PFSK-1 (cell line): Measurements from ENCODE around the gene LRRC8C.

Source experiments
- FOXP2 ChIP-seq: optimal IDR thresholded peaks from 2 replicates; pipeline ENCODE3; 2011; ENCODE audit warnings: borderline replicate concordance, control low read depth, inconsistent platforms; ENCODE audit not compliant: insufficient read depth; ENCODE audit errors: extremely low read length, extremely low read depth
- POLR2AphosphoS5 ChIP-seq: IDR thresholded peaks from 2 replicates; pipeline ENCODE4 v1.6.1; 2012; ENCODE audit warnings: low read depth, mild to moderate bottlenecking, control low read depth, low read length, moderate library complexity
- SIN3A ChIP-seq: IDR thresholded peaks from 2 replicates; pipeline ENCODE4 v1.6.1; 2012; ENCODE audit warnings: mild to moderate bottlenecking, low read length, moderate library complexity, borderline replicate concordance; ENCODE audit not compliant: insufficient read depth
- TAF1 ChIP-seq: IDR thresholded peaks from 2 replicates; pipeline ENCODE4 v1.6.1; 2012; ENCODE audit warnings: low read length, control low read depth, borderline replicate concordance; ENCODE audit not compliant: insufficient read depth
- TF ChIP-seq, protein P1 (sequence below), 2 experiments: IDR thresholded peaks; 2 replicates each; pipeline versions ENCODE4 v1.6.1 to v1.8.0; 2011 to 2012; ENCODE audit warnings: low read depth in 2 of 2, low read length in 2 of 2, control low read depth in 1 of 2, inconsistent platforms in 1 of 2, mild to moderate bottlenecking in 1 of 2, moderate library complexity in 1 of 2; ENCODE audit not compliant: insufficient read depth in 1 of 2

Gene LRRC8C

GRCh38 chr1:89688607-89689006 is 55.7 kb downstream of the LRRC8C start:
- TF ChIP-seq FOXP2 (no peak), POLR2AphosphoS5 (no peak), TAF1 (no peak), SIN3A (no peak)
- TF ChIP-seq, protein P1, sequence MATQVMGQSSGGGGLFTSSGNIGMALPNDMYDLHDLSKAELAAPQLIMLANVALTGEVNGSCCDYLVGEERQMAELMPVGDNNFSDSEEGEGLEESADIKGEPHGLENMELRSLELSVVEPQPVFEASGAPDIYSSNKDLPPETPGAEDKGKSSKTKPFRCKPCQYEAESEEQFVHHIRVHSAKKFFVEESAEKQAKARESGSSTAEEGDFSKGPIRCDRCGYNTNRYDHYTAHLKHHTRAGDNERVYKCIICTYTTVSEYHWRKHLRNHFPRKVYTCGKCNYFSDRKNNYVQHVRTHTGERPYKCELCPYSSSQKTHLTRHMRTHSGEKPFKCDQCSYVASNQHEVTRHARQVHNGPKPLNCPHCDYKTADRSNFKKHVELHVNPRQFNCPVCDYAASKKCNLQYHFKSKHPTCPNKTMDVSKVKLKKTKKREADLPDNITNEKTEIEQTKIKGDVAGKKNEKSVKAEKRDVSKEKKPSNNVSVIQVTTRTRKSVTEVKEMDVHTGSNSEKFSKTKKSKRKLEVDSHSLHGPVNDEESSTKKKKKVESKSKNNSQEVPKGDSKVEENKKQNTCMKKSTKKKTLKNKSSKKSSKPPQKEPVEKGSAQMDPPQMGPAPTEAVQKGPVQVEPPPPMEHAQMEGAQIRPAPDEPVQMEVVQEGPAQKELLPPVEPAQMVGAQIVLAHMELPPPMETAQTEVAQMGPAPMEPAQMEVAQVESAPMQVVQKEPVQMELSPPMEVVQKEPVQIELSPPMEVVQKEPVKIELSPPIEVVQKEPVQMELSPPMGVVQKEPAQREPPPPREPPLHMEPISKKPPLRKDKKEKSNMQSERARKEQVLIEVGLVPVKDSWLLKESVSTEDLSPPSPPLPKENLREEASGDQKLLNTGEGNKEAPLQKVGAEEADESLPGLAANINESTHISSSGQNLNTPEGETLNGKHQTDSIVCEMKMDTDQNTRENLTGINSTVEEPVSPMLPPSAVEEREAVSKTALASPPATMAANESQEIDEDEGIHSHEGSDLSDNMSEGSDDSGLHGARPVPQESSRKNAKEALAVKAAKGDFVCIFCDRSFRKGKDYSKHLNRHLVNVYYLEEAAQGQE (IDR thresholded peaks at IDR 0.05; ENCODE audit: insufficient read depth in 1 of 2, low read depth in 2 of 2, low read length in 2 of 2): no peak

GRCh38 chr1:89689234-89689633 is 56.3 kb downstream of the LRRC8C start:
- TF ChIP-seq FOXP2: no peak
- TF ChIP-seq POLR2AphosphoS5: no peak
- TF ChIP-seq, protein P1 (IDR thresholded peaks at IDR 0.05; ENCODE audit: insufficient read depth in 1 of 2, low read depth in 2 of 2, low read length in 2 of 2): no peak
- no peak for TF ChIP-seq SIN3A
- no peak for TF ChIP-seq TAF1

DNA sequence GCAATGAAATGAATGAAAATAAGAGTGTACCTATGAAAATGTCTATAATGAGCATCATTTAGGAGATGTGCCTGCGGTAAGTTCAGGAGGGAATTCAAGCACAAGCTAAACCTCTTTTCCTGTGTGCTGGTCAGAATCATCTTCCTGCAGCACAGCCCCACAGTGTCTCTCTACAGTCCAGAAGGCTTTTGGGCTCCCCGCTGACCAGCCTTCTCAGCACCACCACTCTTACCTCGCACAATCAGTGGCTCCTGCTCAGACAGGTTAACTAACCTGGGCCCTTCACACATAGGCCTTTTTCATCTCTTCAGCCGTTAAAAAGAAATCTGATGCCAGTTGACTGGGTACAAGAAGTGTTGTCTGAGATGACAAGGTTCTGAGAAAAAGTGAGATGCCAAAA is 57.7 kb downstream of the LRRC8C start:
- TF ChIP-seq TAF1 (no peak), FOXP2 (no peak), POLR2AphosphoS5 (no peak), SIN3A (no peak)
- TF ChIP-seq, protein P1 (IDR thresholded peaks at IDR 0.05; ENCODE audit: insufficient read depth in 1 of 2, low read depth in 2 of 2, low read length in 2 of 2): no peak

- no peak for TF ChIP-seq SIN3A
- TF ChIP-seq TAF1: no peak
- no peak for TF ChIP-seq POLR2AphosphoS5
- TF ChIP-seq FOXP2: no peak
- TF ChIP-seq, protein P1 (IDR thresholded peaks at IDR 0.05; ENCODE audit: insufficient read depth in 1 of 2, low read depth in 2 of 2, low read length in 2 of 2): no peak
These were observed 59.9 kb downstream of the LRRC8C start for GRCh38 chr1:89692601-89693521.
